Epithelial cell of prostate (primary cell): Measurements from ENCODE around the gene GRIFIN.

Experiments used
- DNase-seq: peaks from one replicate; pipeline ENCODE4 v3.0.0-alpha.2; 2011; ENCODE audit warnings: low read depth, low spot score
- H3K27ac ChIP-seq: fragments of 450-650 bp; 2 replicates; pipeline ENCODE4 v1.5.1; 2017; ENCODE audit warnings: mild to moderate bottlenecking

Gene GRIFIN

DNA sequence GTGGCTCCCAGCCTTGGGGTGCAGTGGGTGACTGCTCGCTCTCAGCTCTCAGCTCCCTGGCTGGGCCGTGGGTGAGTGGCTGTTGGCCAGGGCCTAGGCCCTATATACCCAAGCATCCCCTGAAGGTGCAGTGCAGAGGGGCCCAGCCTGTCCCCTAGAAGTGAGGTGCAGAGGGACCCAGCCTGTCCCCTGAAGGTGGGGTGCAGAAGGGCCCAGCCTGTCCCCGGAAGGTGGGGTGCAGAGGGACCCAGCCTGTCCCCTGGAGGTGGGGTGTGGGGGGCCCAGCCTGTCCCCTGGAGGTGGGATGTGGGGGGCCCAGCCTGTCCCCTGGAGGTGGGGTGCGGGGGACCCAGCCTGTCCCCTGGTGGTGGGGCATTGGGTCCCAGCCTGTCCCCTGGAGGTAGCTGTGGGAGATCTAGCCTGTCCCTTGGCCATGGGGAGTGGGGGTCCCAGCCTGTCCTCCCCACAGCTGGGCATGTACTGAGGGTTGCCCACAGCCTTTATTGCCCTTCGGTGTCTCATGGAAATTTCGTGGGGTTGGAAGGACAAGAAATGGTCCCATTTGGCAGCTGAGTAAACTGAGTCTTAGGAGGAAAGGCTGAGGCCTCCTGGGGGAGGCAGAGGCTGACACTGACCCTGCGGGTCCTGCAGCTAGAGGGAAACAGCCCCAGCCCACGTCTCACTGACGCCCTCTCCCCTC lies 25.9 kb upstream of the GRIFIN start:
- DNase-seq, result no peak

DNA sequence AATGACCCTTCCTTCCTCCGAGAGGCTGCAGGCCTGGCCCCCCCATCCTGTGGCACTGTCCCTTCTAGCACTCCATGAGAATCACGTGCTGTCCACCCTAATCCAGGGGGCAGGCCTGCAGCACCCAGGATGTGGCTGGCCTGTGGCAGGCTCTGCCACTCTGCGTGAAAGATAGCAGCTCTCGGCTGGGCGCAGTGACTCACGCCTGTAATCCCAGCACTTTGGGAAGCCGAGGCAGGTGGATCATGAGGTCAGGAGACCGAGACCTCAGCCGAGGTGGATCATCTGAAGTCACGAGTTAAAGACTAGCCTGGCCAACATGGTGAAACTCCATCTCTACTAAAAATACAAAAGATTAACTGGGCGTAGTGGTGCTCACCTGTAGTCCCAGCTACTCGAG lies 24.5 kb upstream of the GRIFIN start:
- no peak for DNase-seq

More for the DNA sequence above, 25.9 kb upstream of the GRIFIN start:
- H3K27ac ChIP-seq, result no peak overlapping the region

DNA sequence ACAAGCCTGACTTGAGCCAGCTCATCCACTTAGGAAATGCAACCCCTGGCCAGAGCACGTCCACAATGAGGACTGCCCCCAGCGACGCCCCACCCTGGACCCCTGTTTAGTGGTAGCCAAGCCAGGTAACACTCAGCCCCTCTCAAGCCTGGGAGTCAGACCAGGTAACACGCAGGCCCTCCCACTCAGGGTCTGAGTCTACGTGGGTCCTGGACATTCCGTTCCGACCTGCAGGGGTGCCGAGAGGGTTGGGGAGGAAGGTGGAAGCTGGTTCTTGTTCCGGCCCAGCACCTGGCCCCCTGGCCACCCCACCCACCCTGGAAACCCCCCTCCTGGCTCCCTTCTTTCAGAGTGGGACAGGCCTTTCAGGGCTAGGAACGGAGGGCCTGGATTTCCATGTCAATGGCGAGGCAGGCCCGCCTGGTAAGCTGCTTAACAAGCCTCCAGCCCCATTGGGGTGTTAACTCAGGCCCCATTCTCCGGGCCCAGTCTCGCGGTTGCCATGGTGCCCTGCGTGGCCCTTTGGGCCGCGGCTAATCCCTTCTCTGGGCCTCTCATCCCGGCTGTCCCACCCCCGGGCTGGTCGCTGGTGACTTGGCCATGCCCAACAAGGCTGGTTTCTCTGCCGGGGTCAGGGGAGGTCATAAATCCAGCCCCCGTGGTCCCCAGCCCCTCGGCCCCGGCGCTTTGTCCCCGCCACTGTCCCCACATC lies 23.7 kb upstream of the GRIFIN start:
- no peak for DNase-seq
- no peak overlapping the region for H3K27ac ChIP-seq

More for the DNA sequence above, 24.5 kb upstream of the GRIFIN start:
- H3K27ac ChIP-seq, result no peak overlapping the region

DNA sequence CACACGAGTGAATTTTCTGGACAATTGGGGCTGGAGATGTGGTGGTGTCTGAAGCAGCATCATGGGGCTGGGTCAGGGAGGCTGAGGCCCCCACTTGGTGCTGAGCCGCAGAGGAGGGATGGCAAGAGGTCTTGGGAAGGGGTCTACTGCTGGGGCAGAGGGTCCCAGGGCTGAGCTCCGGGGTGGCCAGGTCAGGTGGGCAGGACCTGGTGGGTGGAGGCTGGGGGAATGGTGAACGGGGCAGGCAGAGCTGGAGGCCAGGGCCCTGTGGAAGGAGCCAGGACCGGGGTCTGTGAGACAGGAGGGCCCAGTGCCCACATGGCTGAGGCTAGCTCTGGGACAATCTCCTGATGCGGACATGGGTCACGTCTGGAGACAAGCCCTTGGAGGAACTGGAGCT lies 23.0 kb upstream of the GRIFIN start:
- no peak overlapping the region for H3K27ac ChIP-seq
- DNase-seq, result no peak

DNA sequence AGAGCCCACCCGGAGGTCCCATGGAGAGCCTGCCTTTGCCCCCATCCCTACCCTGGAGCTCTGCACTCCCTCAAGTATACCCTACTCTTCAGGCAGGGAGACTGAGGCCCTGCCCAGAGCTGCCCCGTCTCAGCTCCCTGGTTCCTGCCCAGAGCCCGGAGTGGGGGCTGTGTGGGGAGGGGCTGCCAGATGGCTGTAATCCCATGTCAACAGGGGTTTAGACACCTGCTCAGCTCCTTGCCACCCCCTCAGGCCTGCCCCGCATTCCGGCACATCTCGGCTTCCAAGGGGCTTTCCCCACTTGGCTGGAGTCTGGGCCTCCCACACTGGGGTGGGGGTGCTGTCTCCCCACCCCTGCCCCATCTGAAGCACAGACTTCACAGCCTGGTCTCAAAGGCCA lies 22.5 kb upstream of the GRIFIN start:
- no peak overlapping the region for H3K27ac ChIP-seq

DNA sequence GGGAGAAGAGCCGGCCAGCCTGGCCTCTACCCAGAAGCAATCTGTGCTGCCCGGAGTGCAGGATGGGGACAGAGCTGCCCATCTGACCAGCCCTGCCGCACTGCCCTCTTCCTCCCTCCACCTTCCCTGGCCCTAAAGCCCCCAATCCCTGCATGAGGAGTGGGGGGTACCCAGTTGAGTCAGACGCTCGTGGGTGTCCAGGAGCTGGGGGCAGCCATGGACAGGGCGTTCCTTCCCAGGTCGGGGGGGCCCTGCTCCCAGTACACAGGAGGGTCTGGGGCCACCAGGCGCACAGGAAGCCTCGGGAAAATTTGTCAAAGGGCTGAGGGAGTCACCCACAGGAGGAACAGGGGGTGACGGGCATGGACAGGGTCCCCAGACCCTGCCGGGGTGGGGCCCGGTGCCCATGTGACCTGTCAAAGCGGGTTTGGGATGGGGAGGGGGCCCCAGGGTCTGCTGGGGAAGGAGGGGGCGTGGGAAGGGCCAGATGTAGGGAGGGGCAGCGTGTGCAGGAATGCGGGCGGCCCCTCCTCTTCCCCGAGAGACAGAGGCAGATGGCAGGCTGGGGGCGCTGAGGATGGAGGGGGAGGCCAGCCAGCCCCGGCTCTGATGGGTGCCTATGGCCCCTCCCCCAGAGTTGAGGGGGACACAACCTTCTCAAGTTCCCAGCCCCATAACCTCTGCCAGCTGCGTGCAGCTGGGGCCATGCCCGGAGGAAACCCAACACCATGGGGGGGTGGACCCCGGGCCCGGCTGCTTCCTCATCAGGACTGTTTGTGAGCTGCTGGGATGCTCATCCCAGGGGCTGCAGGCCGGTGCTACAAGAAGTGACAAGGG lies 21.5 kb upstream of the GRIFIN start:
- H3K27ac ChIP-seq, result no peak overlapping the region
- DNase-seq, result no peak

More for the DNA sequence above, 22.5 kb upstream of the GRIFIN start:
- no peak for DNase-seq

DNA sequence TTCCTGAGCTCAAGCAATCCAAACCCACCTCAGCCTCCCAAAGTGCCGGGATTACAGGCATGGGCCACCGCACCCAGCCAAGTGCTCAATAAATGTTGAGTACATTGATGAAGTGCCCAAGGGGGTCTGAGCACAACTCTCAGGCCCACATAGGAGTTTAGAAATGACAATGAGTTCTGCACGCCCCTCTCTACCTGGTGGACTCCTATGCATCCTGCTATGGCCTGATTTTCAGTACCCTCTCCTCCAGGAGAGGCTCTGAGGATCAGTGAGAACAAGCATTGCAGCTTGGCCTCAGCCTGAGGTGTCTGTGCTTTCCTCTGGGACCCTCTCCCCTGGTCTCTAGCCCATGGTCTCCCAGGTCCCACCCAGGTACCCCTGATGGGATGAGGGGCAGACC lies 20.9 kb upstream of the GRIFIN start:
- no peak overlapping the region for H3K27ac ChIP-seq
- DNase-seq, result no peak

DNA sequence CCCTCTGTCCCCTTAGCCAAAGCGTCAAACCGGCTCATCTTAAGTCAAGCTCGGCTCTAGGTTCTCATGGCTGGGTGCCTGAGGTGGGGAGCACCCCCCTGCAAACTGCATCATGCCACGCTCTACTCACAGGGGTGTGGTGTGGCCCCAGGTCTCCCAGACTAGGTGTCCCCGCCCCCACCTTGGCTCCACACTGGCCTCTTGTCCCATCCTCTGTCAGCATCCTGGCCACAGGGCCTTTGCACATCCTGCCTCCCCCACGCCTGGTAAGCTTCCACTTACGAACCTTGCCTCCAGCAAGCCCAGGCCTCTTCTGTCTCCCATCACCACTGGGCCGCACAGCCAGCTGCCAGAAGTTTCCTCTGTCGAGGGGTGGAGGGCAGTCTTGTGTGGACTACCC lies 20.2 kb upstream of the GRIFIN start:
- no peak overlapping the region for H3K27ac ChIP-seq
- no peak for DNase-seq

DNA sequence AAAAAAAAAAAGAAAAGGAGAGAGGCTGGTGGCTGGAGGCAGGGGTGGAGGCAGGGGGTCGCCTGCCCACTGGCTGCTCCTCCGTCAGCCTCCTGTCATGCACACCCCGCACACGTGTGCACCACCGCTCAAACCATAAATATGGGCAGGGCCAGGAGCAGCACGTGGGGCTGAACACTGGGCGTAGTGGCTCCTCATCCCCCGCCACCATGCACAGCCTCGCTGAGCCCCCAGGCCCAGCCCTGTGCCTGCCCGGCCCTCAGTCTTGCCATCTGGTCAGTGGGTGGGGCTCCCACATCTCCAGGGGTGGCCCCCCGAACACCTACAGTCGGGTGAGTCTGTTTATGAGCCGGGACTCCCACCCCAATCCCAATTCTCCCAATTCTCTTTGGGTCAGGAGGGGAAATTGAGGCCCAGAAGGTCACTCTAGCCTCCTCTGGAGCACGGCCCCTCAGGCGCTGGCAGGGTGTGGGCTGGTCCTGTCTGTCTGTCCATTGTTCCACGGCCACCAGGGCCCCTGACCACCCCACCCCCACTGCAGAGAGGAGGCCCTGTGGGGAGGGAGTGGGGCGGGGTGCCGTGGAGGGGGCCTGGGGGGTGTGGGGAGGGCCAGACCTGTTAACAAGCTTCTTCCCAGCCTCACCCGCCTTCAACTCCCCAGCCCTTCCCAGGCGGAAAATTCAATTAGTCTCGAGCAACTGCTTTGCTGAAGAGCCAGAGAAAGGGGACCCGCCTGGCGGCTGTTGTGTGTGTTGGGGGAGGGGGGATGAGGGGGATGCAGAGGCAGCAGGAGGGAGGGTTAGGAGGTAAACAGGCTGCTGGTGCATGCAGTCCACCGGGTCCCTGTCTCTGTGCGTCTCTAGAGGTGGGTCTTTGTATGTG lies 19.5 kb upstream of the GRIFIN start:
- no peak for DNase-seq
- H3K27ac ChIP-seq, result no peak overlapping the region

DNA sequence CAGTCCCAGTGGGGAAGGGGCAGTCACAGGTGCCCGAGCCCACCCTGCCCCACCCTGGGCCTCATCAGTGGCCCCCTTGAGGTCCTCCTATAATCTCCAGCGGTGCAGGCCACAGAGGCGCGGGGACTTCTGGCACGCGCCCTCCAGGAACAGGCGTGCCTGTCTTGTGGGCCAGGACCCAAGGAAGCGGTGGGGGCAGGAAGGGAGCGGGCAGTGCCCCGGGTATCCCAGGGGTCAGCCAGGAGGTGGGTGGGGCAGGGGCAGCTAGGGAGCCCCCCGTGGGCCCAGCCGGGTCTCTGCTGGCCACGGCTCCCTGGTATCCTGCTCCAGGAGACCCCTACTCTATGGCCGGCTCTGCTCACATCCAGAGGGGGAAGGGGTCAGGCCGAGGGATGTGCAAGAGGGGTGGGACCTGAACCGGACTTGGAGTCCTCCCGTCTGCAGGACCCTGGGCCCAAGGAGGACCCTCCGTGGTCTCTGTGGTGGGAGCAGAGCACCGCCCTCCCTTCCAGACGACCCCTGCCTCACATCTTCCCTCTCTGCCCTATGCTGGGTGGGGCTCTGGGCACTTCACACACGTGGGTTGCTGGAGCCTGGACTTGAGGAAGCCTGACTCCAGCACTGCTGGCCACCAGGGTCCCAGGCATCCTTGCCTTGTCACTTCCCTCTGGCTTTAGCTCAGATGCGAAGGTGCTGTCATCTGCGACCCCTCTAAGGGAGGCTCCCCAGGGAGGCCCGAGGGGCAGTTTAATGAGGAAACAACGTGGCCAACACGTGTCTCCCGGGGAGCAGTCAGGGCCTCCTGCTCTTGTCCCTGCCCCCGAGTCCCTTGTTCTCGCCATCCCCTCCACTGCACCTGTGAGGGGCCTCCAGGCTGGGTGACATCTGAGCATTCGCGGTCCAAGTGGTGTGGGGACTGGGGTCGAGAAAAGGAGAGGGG lies 18.3 kb upstream of the GRIFIN start:
- no peak overlapping the region for H3K27ac ChIP-seq
- no peak for DNase-seq

DNA sequence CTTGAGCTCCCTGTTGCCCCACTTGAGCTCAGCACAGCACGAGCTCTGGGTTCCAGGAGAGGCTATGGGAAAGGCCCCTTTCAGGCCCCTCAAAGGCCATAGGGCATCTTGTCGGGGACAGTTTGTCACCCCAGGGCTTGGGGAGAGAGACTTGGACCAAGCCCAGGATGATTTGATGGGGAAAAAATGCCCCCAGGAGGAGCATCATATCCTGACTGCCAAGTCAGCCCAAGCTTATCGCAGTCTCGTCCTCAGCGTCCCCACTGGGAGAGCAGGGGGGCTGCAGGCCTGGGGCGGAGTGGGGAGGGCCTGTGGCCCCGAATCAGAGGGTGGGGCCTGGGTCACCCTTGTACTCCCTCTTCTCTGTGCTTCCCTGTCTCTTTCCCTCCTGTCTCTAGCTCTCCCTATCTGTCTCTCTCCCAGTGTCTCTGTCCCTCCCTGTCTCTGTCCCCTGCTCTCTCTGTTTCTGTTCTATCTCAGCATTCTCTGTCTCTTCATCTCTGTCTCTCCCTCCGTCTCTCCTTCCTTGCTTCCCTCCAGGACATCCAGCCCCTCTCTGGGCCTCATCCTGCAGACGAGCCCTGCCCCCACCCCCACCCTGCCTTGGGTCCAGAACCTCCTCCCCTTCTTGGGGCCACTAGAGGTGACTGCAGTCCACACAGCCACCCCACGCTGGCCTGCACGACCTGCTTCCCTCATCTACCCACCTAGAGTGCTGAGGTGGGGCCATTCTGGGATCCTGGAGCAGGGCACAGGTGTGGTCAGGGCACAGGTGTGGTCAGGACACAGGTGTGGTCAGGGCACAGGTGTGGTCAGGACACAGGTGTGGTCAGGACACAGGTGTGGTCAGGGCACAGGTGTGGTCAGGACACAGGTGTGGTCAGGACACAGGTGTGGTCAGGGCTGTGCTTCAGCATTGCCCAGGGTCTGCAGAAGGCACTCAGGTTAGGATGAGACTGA lies 17.3 kb upstream of the GRIFIN start:
- no peak for DNase-seq
- no peak overlapping the region for H3K27ac ChIP-seq

DNA sequence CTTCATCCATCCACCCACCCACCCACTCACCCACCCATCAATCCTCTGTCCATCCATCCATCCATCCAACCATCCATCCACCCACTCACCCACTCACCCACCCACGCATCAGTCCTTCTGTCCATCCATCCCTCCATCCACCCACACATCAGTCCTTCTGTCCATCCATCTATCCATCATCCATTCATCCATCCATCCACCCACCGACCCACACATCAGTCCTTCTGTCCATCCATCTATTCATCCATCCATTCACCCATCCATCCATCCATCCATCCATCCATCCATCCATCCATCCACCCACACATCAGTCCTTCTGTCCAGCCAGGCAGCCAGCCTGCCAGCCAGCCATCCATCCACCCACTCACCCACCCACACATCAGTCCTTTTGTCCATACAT lies 15.8 kb upstream of the GRIFIN start:
- no peak for DNase-seq
- H3K27ac ChIP-seq, result no peak overlapping the region

DNA sequence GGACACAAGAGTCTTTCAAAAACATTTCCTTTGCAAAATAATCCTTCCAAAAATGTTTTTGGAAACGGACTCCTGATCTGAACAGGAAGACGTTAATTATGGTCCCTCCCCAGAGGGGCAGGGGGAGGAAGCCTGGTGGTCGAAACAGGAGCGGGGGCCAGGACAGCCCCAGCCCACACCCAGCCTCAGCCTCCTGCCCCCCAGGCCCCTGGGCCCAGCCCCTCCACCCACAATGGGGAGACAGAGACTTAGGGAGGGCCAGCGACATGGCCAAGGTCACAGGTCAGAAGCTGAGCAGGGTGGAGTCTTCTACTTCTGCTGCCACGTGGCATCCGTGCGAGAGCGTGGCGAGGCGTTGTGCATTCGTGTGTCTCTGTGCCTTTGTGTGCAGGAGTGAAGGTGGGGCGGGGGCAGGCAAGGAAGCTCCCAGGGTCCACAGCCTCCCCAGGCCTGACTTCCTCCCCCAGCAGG lies 14.0 kb upstream of the GRIFIN start:
- no peak overlapping the region for H3K27ac ChIP-seq
- no peak for DNase-seq

DNA sequence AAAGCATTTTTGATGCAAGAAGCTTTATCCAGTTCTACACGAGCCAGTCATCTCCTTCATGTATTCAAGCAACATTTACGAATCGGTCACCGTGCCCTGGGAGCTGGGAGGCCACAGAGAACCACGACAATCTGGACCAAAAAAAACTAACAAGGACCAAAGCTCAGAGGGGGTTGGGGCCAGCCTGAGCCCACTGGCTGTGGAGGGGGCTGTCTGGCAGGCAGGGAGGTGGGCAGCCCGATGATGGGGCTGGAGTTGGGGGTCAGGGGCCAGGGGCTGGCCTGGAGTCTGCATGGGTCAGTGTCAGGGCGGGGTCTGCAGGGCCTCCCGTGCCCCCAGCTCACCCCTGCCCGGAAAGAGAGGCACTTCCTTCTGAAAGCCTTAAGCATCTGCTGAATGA lies 12.5 kb upstream of the GRIFIN start:
- H3K27ac ChIP-seq, result no peak overlapping the region
- DNase-seq, result no peak

DNA sequence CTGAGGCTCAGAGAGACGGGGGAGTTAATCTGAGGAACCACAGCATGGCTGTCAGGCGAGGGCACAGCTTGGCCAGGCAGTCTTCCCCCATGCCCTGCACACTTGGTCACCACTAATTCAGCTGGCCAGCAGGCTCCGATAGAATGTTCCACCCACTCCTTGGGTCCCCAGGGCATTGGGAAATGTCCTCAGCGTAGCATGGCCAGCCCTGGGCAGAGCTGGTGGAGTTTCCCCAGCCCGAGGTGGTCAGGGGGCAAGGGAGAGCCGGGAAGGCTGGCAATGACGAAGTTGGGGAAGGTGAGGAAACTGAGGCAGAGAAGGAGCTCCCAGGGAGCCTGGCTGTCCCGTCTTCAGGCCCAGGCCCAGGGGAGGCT lies 12.1 kb upstream of the GRIFIN start:
- DNase-seq, result no peak
- no peak overlapping the region for H3K27ac ChIP-seq

DNA sequence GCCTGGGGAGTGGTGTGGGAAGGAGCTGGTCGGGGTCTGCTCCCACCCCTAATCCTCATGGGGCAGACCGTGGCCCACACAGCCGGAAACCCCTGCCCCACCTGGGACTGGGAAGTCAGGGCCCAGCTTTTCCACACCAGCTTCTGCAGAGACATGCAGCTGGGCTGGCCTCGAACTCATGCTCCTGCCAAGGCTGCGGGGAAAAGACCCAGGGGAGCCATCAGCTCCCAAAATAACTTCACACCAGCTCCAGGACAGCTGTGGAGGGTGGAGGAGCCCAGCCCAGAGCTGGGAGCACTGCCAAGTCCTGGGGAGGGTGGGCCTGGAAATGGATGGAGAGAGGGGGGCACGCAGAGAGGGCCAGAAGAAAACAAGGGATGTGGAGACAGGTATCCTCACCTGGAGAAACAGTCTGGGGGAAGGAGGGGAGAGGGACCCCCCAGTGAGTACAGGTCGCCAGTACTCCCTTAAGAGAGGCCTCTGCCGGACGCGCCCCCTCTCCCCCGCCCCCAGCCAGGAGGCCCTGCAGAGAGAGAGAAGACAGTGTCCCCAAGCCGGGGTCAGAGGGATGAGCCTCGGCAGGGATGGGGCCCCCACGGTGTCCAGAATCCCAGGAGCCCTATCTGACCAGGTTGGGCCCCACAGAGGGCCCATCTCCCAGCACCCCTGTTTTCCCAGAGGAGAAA lies 11.5 kb upstream of the GRIFIN start:
- DNase-seq, result no peak
- no peak overlapping the region for H3K27ac ChIP-seq

DNA sequence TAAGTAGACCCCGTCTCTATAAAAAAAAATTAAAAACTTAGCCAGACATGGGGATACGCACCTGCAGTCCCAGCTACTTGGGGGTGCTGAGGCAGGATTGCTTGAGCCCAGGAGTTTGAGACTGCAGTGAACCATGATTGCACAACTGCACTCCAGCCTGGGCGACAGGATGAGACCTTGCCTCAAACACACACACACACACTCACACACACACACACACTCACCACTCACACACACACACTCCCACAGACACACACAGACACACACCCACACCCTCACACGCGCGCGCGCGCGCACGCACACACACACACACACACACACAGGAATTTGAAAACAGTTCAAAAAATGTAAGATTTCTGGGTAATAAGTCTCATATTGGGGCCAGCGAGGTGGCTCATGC lies 8.7 kb upstream of the GRIFIN start:
- DNase-seq, result no peak

More for the DNA sequence above, 8.7 kb upstream of the GRIFIN start:
- H3K27ac ChIP-seq, result no peak overlapping the region
